Measurements from ENCODE around the gene MED27.

GRCh38 chr9:131817073-131817472, 262.6 kb downstream of the MED27 start:
- no peak for TF ChIP-seq CTCF (IDR thresholded peaks at IDR 0.05; ENCODE audit: poor library complexity)
- TF ChIP-seq EZH2 (IDR thresholded peaks at IDR 0.05; ENCODE audit: borderline replicate concordance), result no peak
- TF ChIP-seq EZH2phosphoT487 (IDR thresholded peaks at IDR 0.05; ENCODE audit: low read depth, severe bottlenecking, unreplicated experiment), result no peak

Measured in hepatocyte (in vitro differentiated cells).